GM12874 (cell line): ENCODE measurements around the gene DOC2A.

Source experiments
- TF ChIP-seq, protein P1 (sequence below): IDR thresholded peaks from 2 replicates; pipeline ENCODE4 v1.5.1; 2011; ENCODE audit warnings: low read depth, mild to moderate bottlenecking, control low read depth, low read length, moderate library complexity; ENCODE audit not compliant: insufficient read depth

The DOC2A gene

DNA sequence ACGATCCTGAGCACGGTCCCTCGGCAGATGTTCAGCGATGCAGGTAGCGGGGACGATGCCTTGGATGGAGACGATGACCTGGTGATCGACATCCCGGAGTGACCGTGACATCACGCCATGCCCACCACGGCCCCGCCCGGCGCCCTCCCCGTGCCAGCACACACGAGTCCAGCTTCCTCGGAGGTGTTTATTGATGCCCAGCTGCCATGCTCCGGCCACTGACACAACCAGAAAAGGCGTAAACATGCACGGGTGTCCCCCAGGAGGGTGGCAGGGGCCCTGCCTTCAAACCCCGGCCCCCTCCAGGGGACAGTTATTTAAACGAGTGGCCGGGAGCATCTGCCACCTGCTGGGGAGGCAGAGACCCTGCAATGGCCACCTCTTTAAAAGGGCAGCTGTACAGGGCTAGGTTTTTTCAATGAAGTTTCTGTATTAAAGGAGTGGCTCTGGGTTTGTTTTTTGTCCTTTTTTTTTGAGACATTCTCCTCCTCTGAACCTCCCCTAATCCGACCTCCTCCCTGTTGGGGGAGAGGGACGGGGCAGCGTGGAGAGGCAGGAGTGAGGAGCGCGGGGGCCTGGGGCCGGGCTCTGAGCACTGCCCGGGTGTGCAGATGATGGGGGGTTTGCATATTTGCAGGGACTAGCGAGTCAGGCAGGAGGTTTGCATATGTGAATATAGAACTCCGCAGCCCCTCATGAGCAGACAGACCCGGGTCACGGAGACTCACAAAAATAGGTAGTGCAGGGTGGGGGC, 5.3 kb downstream of the DOC2A start:
- TF ChIP-seq, protein P1, sequence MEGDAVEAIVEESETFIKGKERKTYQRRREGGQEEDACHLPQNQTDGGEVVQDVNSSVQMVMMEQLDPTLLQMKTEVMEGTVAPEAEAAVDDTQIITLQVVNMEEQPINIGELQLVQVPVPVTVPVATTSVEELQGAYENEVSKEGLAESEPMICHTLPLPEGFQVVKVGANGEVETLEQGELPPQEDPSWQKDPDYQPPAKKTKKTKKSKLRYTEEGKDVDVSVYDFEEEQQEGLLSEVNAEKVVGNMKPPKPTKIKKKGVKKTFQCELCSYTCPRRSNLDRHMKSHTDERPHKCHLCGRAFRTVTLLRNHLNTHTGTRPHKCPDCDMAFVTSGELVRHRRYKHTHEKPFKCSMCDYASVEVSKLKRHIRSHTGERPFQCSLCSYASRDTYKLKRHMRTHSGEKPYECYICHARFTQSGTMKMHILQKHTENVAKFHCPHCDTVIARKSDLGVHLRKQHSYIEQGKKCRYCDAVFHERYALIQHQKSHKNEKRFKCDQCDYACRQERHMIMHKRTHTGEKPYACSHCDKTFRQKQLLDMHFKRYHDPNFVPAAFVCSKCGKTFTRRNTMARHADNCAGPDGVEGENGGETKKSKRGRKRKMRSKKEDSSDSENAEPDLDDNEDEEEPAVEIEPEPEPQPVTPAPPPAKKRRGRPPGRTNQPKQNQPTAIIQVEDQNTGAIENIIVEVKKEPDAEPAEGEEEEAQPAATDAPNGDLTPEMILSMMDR = peak; percentile 74

DNA sequence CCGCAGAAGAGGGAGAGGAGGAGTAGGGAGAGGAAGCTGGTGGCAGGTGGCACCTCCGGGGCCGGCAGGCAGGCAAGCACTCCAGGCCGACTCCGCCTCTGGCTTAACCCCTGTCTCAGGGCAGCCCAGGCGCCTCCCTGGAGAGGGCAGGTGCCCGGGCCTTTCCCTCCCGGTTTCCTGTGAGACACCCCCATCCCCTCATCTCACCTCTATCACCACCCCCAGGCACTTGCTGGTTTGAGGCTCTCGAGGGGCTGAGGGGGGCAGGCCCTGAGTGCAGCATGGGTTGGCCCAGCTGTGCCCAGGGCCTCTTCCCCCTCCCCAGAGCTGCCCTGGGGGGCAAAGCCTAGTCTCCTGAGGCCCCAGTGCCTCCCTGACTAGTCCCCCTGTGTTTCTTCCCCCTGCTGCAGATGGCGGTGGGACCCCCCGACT, 6.0 kb downstream of the DOC2A start:
- TF ChIP-seq, protein P1 = no peak

DNA sequence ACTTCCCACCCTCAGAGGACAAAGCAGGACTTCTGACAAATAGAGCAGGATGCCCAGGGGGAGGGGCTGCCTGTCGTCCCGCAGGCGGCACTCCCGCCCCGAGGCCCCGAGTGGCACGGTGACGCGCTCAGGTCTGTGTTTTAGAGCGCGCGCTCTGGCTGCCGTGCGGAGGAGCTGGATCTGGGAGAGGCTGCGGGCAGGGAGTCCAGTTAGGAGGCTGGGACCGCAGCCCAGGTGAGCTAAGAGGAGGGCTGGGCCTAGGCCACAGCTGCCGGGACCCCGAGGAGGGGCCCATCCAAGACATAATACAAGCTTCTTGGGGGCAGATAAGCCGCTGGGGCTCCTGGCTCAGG, 6.4 kb downstream of the DOC2A start:
- TF ChIP-seq, protein P1 = no peak

DNA sequence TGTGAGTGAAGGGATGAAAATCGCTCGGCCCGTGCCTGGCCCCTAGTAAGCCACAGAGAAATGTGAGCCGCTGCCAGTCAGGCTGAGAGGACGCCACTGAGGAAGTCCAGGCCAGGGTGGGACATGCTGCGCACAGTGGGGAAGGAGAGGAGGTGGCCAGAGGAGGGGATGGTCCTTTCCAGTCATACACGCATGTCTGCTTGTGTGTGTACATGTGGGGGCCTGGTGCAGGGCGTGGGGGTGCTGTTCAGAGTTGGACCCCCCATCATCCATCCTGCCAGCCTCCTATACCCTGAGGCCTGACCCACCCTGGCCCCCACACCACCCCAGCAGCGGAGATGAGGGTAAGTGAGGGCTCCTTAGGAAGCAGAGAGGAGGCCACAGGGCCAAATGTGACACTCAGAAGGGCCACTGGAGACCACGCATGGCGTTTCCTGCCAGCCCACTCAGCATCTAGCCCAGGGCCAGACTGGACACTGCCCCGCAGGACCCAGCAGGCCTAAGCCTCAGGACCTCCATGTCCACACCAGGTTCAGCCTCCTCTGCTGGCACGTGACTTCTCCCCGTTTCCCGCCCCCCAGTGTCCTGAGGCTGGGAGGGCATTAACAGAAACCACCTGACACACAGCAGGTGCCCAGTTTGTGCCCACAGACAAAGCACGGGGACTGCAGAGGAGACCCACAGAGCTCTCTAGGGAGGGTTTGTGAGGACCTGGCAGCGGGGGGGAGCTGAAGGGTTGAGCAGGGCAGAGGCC, 7.0 kb downstream of the DOC2A start:
- TF ChIP-seq, protein P1 = no peak

DNA sequence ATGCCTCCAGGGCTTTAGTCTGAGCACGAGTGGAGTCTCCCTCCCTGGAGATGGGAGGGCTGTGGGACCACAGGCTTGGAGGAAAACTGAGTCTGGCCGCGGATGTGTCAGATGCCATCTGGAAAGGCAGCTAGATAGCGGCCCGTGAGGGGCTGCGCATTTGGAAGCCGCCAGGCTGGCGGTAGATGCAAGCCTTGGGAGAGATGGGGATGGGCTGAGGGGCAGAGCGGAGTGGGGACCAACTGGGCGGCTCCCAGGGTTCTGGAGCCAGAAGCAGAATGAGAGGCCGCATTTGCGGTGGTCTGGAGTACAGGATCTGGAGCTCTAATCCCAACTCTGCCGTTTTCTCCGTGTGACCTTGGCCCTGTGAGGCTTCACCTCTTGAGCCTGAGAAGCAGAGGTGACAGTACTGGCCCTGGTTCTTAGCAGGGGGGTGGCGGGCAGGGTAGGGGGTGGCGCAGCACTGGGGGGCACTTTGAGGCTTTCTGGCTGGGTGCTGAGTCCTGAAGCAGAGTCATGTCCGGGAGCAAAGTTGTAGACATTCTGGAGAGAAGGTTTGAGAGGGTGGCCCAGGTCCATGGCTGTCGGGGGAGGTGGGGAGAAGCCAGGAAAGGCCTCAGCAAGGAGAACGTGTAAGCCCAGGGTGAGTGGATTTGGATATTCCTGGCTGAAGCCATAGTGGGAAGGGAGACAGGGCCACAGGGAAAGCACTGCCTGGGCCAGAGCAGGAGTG, 8.0 kb downstream of the DOC2A start:
- TF ChIP-seq, protein P1 = no peak

DNA sequence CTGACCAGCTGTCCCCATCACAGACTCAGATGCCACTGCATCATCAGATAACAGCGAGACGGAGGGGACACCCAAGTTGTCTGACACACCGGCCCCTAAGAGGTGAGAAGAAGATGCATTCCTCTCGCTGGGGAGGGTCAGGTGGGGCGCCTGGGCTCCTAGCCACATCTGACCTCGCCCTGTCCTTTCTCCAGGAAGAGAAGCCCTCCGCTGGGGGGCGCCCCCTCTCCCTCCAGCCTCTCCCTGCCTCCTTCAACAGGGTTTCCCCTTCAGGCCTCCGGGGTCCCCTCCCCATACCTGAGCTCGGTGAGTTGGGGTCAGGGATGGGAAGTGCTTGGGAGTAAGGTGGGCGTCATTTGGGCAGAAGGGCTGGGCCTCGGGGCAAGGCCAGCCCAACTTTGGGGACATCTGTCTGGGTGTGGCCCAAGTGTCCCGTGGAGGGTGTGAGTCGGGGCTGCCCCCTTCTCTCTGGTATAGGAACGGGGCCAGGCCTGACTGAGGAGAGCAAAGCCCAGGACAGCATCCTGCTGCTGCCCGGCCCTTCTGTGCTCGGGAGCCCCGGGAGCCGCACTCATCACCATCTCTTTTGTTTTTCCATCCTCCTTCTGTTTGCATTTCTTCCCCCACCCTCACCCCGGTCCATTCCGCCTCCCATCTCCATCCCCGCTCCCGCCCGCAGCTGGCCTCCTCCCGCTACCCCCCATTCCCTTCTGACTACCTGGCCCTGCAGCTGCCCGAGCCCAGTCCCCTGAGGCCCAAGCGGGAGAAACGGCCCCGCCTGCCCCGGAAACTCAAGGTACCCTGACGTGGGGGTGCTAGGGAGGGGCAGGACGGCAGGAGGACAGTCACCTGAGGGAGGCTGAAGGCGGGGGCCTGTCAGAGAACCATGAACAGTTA, 9.8 kb downstream of the DOC2A start:
- TF ChIP-seq, protein P1 = no peak

DNA sequence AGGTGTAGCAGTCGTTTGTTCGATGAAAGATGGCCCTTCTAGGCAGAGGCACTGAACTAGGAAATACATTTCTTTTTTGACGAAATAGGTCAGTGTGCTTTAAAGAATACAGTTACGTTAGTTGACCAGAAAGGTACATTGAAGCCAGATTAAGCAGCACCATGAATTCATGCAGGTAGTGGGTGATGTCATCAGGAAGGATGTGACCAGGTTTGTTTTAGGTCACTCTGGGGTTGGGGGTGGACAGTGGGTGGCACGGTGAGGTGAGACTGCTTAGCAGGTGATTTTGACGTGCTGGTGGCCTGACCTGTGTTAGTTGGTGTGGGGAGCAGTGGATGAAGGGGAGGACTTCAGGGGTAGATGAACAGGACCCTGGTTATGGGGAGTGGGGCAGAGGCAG, 11.2 kb downstream of the DOC2A start:
- TF ChIP-seq, protein P1 = no peak
